GM12878 (cell line): ENCODE results near the gene C10orf90. TPM values are rescaled to one million over a fixed set of nuclear protein-coding genes. Genes with fewer than 3 reads are reported as not detected.

Experiments
- ATAC-seq: fragments of 200-7000 bp; cut with Tn5 transposase; 3 replicates; pipeline ENCODE4 v1.9.1; 2020; ENCODE audit warnings: mild to moderate bottlenecking, moderate library complexity
- BruUV-seq: library from RNA; stranded (reverse); fragments of 400-500 nt; replicated peaks from 2 replicates; lab custom pipeline; 2021; lab: Mats Ljungman, UMichigan
- CTCF ChIA-PET: fragments of 300-600 bp; sonication (Branson Sonifier 250); formaldehyde crosslinking; extraction: SDS; loops from one replicate; lab custom pipeline; 2021; ENCODE audit warnings: inconsistent platforms; lab: Yijun Ruan, JAX
- POLR2A ChIA-PET: fragments of 350-600 bp; formaldehyde crosslinking; extraction: SDS; loops from one replicate; lab custom pipeline; 2021; ENCODE audit warnings: inconsistent platforms; lab: Charles Lee
- RAD21 ChIA-PET: fragments of 300-600 bp; sonication (Branson Sonifier 250); formaldehyde crosslinking; loops from one replicate; lab custom pipeline; 2023; ENCODE audit warnings: antibody characterized with exemption; ENCODE audit not compliant: unreplicated experiment; lab: Charles Lee
- SMC1A ChIA-PET: fragments of 300-600 bp; sonication (Branson Sonifier 250); formaldehyde crosslinking; loops from one replicate; lab custom pipeline; 2023; ENCODE audit not compliant: unreplicated experiment, uncharacterized antibody; lab: Charles Lee
- DNase-seq: peaks from one replicate; pipeline ENCODE4 v3.0.0-alpha.2; 2011; ENCODE audit warnings: low read depth, low spot score
- FAIRE-seq: peaks from 3 replicates; lab custom pipeline; 2011; peaks lifted over from hg19 to GRCh38; lab: Jason Lieb, UNC
- H2AFZ ChIP-seq: 2 replicates; pipeline ENCODE4 v1.6.0; 2011; ENCODE audit warnings: low read depth, low read length, control low read depth; ENCODE audit not compliant: control insufficient read depth
- H3K27ac ChIP-seq: 2 replicates; pipeline ENCODE4 v1.5.1; 2011; ENCODE audit warnings: control low read depth; ENCODE audit not compliant: control insufficient read depth, insufficient read depth
- H3K27me3 ChIP-seq, 2 experiments: replicated peaks in 1 of 2; 2 replicates each; pipeline versions ENCODE4 v1.6.0 to v1.6.1; 2011; ENCODE audit warnings: low read length in 1 of 2; ENCODE audit not compliant: control insufficient read depth in 2 of 2, insufficient read depth in 2 of 2
- H3K36me3 ChIP-seq, 2 experiments: 2 replicates each; pipeline ENCODE4 v1.5.1; 2011; ENCODE audit warnings: low read length in 1 of 2; ENCODE audit not compliant: control insufficient read depth in 2 of 2, insufficient read depth in 2 of 2
- H3K4me1 ChIP-seq: 2 replicates; pipeline ENCODE4 v1.6.1; 2011; ENCODE audit warnings: mild to moderate bottlenecking, low read length, moderate library complexity, mixed read lengths; ENCODE audit not compliant: control insufficient read depth, insufficient read depth
- H3K4me2 ChIP-seq: 2 replicates; pipeline ENCODE4 v1.6.0; 2011; ENCODE audit warnings: control low read depth; ENCODE audit not compliant: control insufficient read depth, insufficient read depth
- H3K4me3 ChIP-seq: fragments of 200-600 bp; sonication (generic); 2 replicates; pipeline ENCODE4 v1.5.1; 2016
- H3K79me2 ChIP-seq: 2 replicates; pipeline ENCODE4 v1.6.0; 2011; ENCODE audit warnings: low read length; ENCODE audit not compliant: control insufficient read depth, insufficient read depth
- H3K9ac ChIP-seq: 2 replicates; pipeline ENCODE4 v1.8.0; 2011; ENCODE audit warnings: low read length, control low read depth, mixed read lengths; ENCODE audit not compliant: control insufficient read depth, insufficient read depth
- H3K9me3 ChIP-seq: replicated peaks from 3 replicates; pipeline ENCODE4 v1.5.1; 2011; ENCODE audit warnings: mild to moderate bottlenecking, low read length; ENCODE audit not compliant: control insufficient read depth, insufficient read depth
- H4K20me1 ChIP-seq: 2 replicates; pipeline ENCODE4 v1.6.0; 2011; ENCODE audit not compliant: control insufficient read depth, insufficient read depth
- CHD2 ChIP-seq: IDR thresholded peaks from 2 replicates; pipeline ENCODE4 v1.6.1; 2011; ENCODE audit warnings: low read depth, low read length, improper control_type of control experiment, borderline replicate concordance
- EGR1 ChIP-seq, 2 experiments: IDR thresholded peaks; 1 replicate in 1 of 2; 2 replicates in 1 of 2; pipeline ENCODE4 v1.6.1; 2011 to 2012; ENCODE audit warnings: low read depth in 2 of 2, low read length in 2 of 2, borderline replicate concordance in 1 of 2, mild to moderate bottlenecking in 1 of 2, moderate library complexity in 1 of 2
- JUND ChIP-seq: IDR thresholded peaks from 2 replicates; pipeline ENCODE4 v1.6.1; 2012; ENCODE audit warnings: low read depth, mild to moderate bottlenecking, low read length, improper control_type of control experiment, moderate library complexity
- KDM1A ChIP-seq: fragments of 200-600 bp; sonication (generic); IDR thresholded peaks from 2 replicates; pipeline ENCODE4 v1.6.1; 2016; ENCODE audit warnings: borderline replicate concordance
- NFYA ChIP-seq: IDR thresholded peaks from 2 replicates; pipeline ENCODE4 v1.6.1; 2011; ENCODE audit warnings: low read depth, mild to moderate bottlenecking, low read length, improper control_type of control experiment, borderline replicate concordance
- NRF1 ChIP-seq: conservative IDR thresholded peaks from 2 replicates; pipeline ENCODE4 v1.6.1; 2011; ENCODE audit warnings: mild to moderate bottlenecking, low read depth, low read length, improper control_type of control experiment
- POU2F2 ChIP-seq: IDR thresholded peaks from 3 replicates; pipeline ENCODE4 v1.6.1; 2011; ENCODE audit warnings: low read depth, mild to moderate bottlenecking, low read length, borderline replicate concordance
- SMAD5 ChIP-seq: IDR thresholded peaks from 2 replicates; pipeline ENCODE4 v1.6.1; 2016; ENCODE audit warnings: antibody characterized with exemption, low read depth
- STAT1 ChIP-seq: fragments of 450-650 bp; conservative IDR thresholded peaks from 2 replicates; pipeline ENCODE4 v1.6.1; 2014; ENCODE audit warnings: antibody characterized with exemption, mild to moderate bottlenecking
- WGBS: methylation state at CpG from one replicate; pipeline ENCODE4 v1.1.6; 2016; ENCODE audit warnings: low lambda C conversion rate; ENCODE audit not compliant: insufficient replicate concordance, insufficient coverage; ENCODE audit errors: missing lambda C conversion rate; 5-methylcytosine and 5-hydroxymethylcytosine counted together
- in situ Hi-C: fragments of 300-500 bp; cut with MboI; formaldehyde crosslinking; loops from 9 replicates; pipeline ENCODE4 v1.14.3; 2018; ENCODE audit warnings: mixed read lengths
- intact Hi-C: fragments of 100-400 bp; cut with micrococcal nuclease; formaldehyde crosslinking; loops from one replicate; pipeline ENCODE4 v1.14.2; 2022; ENCODE audit not compliant: unreplicated experiment
- polyA plus RNA-seq, 11 experiments: library from polyadenylated mRNA; depleted of rRNA in 4 of 11; unstranded in 6 of 11; stranded (reverse) in 5 of 11; fragments of >200 nt; fragmentation: Nextera tagmentation in 4 of 11; fragmentation: Illumina TruSeq in 1 of 11; extraction: Ambion mirVana in 4 of 11; extraction: Trizol in 1 of 11; gene quantifications; 1 replicate in 1 of 11; 2 replicates in 10 of 11; pipeline versions ENCODE4 v1.2.1 to v1.2.3, GENCODE V29; 2011 to 2016; ENCODE audit warnings: inconsistent platforms in 2 of 11, missing spikeins in 2 of 11, low read depth in 1 of 11
- total RNA-seq, 4 experiments: library from RNA; depleted of rRNA in 3 of 4; stranded (reverse); fragments of >200 nt in 3 of 4; fragmentation: Illumina TruSeq in 1 of 4; extraction: Trizol in 1 of 4; gene quantifications; 2 replicates each; pipeline versions ENCODE4 v1.2.1 to v1.2.3, GENCODE V29; 2013 to 2021
- TF ChIP-seq, protein P1 (sequence below): fragments of 450-650 bp; IDR thresholded peaks from 2 replicates; pipeline ENCODE4 v1.6.1; 2014; ENCODE audit warnings: mild to moderate bottlenecking
- TF ChIP-seq, protein P2 (sequence below): fragments of 450-650 bp; formaldehyde crosslinking; IDR thresholded peaks from 2 replicates; pipeline ENCODE4 v1.4.0; 2020; ENCODE audit warnings: mild to moderate bottlenecking, moderate library complexity
- TF ChIP-seq, protein P3 (sequence below): IDR thresholded peaks from 2 replicates; pipeline ENCODE4 v1.6.1; 2011; ENCODE audit warnings: borderline replicate concordance, low read depth, mild to moderate bottlenecking, moderate library complexity, low read length; ENCODE audit not compliant: insufficient read depth, poor library complexity, severe bottlenecking

C10orf90 gene
- total and polyA plus RNA-seq, 10 of the 15 experiments (the other 5 are each of a cell fraction or from before 2014, with no cell fraction given): 0.04 TPM; not detected in 9

DNA sequence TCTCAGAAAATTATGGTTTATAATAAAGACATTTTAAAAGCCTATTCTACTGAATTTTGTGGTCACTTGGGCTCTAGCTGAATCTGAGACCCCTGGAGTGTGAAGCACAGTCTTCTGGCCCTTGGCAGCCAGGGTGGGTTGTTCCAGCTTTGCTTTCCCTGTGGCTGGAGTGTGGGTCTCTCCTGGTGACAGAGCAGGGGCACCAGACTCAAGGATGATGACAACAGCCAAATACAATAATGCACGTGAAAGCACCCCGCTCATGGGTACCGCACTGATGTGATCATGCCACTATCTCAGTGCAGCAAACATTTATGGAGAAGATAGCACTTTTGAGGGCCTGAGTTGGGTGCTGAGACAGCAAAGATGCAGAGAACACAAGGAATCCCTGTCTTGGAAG is 147.4 kb downstream of the C10orf90 start:
- TF ChIP-seq JUND (no peak), EGR1 (IDR thresholded peaks at IDR 0.05; ENCODE audit: borderline replicate concordance in 1 of 2, low read depth in 2 of 2, low read length in 2 of 2) (no peak), KDM1A (no peak), POU2F2 (no peak), SMAD5 (no peak), CHD2 (no peak), STAT1 (no peak), NFYA (no peak), NRF1 (no peak)
- TF ChIP-seq, protein P1, sequence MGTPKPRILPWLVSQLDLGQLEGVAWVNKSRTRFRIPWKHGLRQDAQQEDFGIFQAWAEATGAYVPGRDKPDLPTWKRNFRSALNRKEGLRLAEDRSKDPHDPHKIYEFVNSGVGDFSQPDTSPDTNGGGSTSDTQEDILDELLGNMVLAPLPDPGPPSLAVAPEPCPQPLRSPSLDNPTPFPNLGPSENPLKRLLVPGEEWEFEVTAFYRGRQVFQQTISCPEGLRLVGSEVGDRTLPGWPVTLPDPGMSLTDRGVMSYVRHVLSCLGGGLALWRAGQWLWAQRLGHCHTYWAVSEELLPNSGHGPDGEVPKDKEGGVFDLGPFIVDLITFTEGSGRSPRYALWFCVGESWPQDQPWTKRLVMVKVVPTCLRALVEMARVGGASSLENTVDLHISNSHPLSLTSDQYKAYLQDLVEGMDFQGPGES: no peak
- TF ChIP-seq, protein P2, sequence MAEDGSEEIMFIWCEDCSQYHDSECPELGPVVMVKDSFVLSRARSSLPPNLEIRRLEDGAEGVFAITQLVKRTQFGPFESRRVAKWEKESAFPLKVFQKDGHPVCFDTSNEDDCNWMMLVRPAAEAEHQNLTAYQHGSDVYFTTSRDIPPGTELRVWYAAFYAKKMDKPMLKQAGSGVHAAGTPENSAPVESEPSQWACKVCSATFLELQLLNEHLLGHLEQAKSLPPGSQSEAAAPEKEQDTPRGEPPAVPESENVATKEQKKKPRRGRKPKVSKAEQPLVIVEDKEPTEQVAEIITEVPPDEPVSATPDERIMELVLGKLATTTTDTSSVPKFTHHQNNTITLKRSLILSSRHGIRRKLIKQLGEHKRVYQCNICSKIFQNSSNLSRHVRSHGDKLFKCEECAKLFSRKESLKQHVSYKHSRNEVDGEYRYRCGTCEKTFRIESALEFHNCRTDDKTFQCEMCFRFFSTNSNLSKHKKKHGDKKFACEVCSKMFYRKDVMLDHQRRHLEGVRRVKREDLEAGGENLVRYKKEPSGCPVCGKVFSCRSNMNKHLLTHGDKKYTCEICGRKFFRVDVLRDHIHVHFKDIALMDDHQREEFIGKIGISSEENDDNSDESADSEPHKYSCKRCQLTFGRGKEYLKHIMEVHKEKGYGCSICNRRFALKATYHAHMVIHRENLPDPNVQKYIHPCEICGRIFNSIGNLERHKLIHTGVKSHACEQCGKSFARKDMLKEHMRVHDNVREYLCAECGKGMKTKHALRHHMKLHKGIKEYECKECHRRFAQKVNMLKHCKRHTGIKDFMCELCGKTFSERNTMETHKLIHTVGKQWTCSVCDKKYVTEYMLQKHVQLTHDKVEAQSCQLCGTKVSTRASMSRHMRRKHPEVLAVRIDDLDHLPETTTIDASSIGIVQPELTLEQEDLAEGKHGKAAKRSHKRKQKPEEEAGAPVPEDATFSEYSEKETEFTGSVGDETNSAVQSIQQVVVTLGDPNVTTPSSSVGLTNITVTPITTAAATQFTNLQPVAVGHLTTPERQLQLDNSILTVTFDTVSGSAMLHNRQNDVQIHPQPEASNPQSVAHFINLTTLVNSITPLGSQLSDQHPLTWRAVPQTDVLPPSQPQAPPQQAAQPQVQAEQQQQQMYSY (CRISPR knock-in tag): no peak
- TF ChIP-seq, protein P3, sequence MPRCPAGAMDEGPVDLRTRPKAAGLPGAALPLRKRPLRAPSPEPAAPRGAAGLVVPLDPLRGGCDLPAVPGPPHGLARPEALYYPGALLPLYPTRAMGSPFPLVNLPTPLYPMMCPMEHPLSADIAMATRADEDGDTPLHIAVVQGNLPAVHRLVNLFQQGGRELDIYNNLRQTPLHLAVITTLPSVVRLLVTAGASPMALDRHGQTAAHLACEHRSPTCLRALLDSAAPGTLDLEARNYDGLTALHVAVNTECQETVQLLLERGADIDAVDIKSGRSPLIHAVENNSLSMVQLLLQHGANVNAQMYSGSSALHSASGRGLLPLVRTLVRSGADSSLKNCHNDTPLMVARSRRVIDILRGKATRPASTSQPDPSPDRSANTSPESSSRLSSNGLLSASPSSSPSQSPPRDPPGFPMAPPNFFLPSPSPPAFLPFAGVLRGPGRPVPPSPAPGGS: no peak
- TF ChIP-seq, all 136 proteins: peak for 0
- H3K27ac ChIP-seq: no peak overlapping the region
- H3K4me2 ChIP-seq: no peak overlapping the region
- H3K36me3 ChIP-seq: no peaks in the 10 kb centered on the region
- POLR2A ChIA-PET: no interaction called here
- no peak for DNase-seq
- in situ Hi-C loops (no loop called here), intact Hi-C loops (no loop called here)
- no peaks in the 10 kb centered on the region for H4K20me1 ChIP-seq
- H2AFZ ChIP-seq: no peak overlapping the region
- H3K9me3 ChIP-seq: no peaks in the 10 kb centered on the region
- SMC1A ChIA-PET: no interaction called here
- no peak overlapping the region for H3K4me3 ChIP-seq
- 54% methylated on average over 3 of the region's 3 CpGs for WGBS
- CTCF ChIA-PET: no interaction called here
- RAD21 ChIA-PET: no interaction called here
- H3K4me1 ChIP-seq: no peaks in the 10 kb centered on the region
- BruUV-seq: no TSS peak
- H3K27me3 ChIP-seq: no peaks in the 10 kb centered on the region
- no peak for FAIRE-seq
- no peak overlapping the region for H3K9ac ChIP-seq
- no peak for ATAC-seq
- no peaks in the 10 kb centered on the region for H3K79me2 ChIP-seq
